SK-N-SH (cell line): ENCODE measurements around the gene CACNA2D4. TPM values are rescaled to one million over a fixed set of nuclear protein-coding genes. Genes with fewer than 3 reads are reported as not detected.

Experiments used
- CTCF ChIA-PET: fragments of 300-600, 350-600 bp; formaldehyde crosslinking; extraction: SDS; loops from one replicate; lab custom pipeline; 2021; lab: Yijun Ruan, JAX
- POLR2A ChIA-PET: fragments of 350-600 bp; sonication (Branson Sonifier 250); formaldehyde crosslinking; extraction: SDS; loops from one replicate; lab custom pipeline; 2020; ENCODE audit warnings: antibody characterized with exemption, inconsistent platforms; lab: Yijun Ruan, JAX
- DNase-seq: peaks from one replicate; pipeline ENCODE4 v3.0.0; 2012
- H2AFZ ChIP-seq: fragments of 200-600 bp; sonication (generic); 2 replicates; pipeline ENCODE4 v1.8.1; 2016; ENCODE audit warnings: antibody characterized with exemption, mild to moderate bottlenecking, low read depth
- H3F3A ChIP-seq: fragments of 200-600 bp; sonication (generic); replicated peaks from 2 replicates; pipeline ENCODE3; 2016; ENCODE audit warnings: antibody characterized with exemption, mild to moderate bottlenecking; ENCODE audit not compliant: insufficient read depth
- H3K27ac ChIP-seq, 2 experiments: fragments of 200-500 bp in 1 of 2; fragments of 200-600 bp in 1 of 2; sonication (Bioruptor generic) in 1 of 2; sonication (generic), shearing (Covaris generic) in 1 of 2; 2 replicates each; pipeline versions ENCODE4 v1.5.1 to v1.6.1; 2014 to 2016; ENCODE audit warnings: low read depth in 2 of 2, inconsistent platforms in 1 of 2, low read length in 1 of 2, mild to moderate bottlenecking in 1 of 2, mixed read lengths in 1 of 2
- H3K27me3 ChIP-seq: fragments of 200-600 bp; sonication (generic), shearing (Covaris generic); 2 replicates; pipeline ENCODE4 v1.6.1; 2016; ENCODE audit warnings: mixed run types; ENCODE audit not compliant: insufficient read depth
- H3K36me3 ChIP-seq, 2 experiments: fragments of 200-500 bp in 1 of 2; fragments of 200-600 bp in 1 of 2; sonication (Bioruptor generic) in 1 of 2; sonication (generic) in 1 of 2; replicated peaks in 1 of 2; 2 replicates each; pipeline versions ENCODE3 to v1.5.1; 2014 to 2016; ENCODE audit warnings: low read length in 1 of 2, mild to moderate bottlenecking in 1 of 2; ENCODE audit not compliant: insufficient read depth in 2 of 2, control insufficient read depth in 1 of 2
- H3K4me1 ChIP-seq, 2 experiments: fragments of 200-500 bp in 1 of 2; fragments of 200-600 bp in 1 of 2; sonication (Bioruptor generic) in 1 of 2; sonication (generic), shearing (Covaris generic) in 1 of 2; 2 replicates each; pipeline versions ENCODE4 v1.5.1 to v1.6.1; 2014 to 2016; ENCODE audit warnings: low read depth in 1 of 2, low read length in 1 of 2, mixed run types in 1 of 2; ENCODE audit not compliant: insufficient read depth in 2 of 2, control insufficient read depth in 1 of 2
- H3K4me2 ChIP-seq: fragments of 200-600 bp; sonication (generic), shearing (Covaris generic); 2 replicates; pipeline ENCODE4 v1.6.1; 2017; ENCODE audit warnings: mixed run types
- H3K4me3 ChIP-seq, 2 experiments: fragments of 200-500 bp in 1 of 2; fragments of 200-600 bp in 1 of 2; sonication (Bioruptor generic) in 1 of 2; sonication (generic), shearing (Covaris generic) in 1 of 2; 2 replicates each; pipeline versions ENCODE4 v1.5.1 to v1.8.1; 2014 to 2016; ENCODE audit warnings: low read depth in 2 of 2, inconsistent platforms in 1 of 2, low read length in 1 of 2, mild to moderate bottlenecking in 1 of 2, mixed read lengths in 1 of 2, moderate library complexity in 1 of 2
- H3K79me2 ChIP-seq: fragments of 200-600 bp; sonication (generic); 2 replicates; pipeline ENCODE4 v1.8.1; 2017; ENCODE audit warnings: mild to moderate bottlenecking; ENCODE audit not compliant: insufficient read depth
- H3K9ac ChIP-seq: fragments of 200-600 bp; sonication (generic); 2 replicates; pipeline ENCODE4 v1.6.1; 2017; ENCODE audit warnings: mixed run types
- H3K9me2 ChIP-seq: fragments of 200-600 bp; sonication (generic); 2 replicates; pipeline ENCODE4 v1.6.1; 2017; ENCODE audit warnings: mixed run types
- H3K9me3 ChIP-seq: fragments of 200-600 bp; sonication (generic); 2 replicates; pipeline ENCODE4 v1.6.1; 2017; ENCODE audit warnings: mixed run types, mild to moderate bottlenecking, moderate library complexity
- H4K20me1 ChIP-seq: fragments of 200-600 bp; sonication (generic); 2 replicates; pipeline ENCODE4 v1.6.1; 2017; ENCODE audit warnings: mild to moderate bottlenecking, mixed run types; ENCODE audit not compliant: insufficient read depth
- CTCF ChIP-seq: fragments of 200-600 bp; sonication (generic); IDR thresholded peaks from 2 replicates; pipeline ENCODE4 v1.6.1; 2017; ENCODE audit warnings: antibody characterized with exemption, mild to moderate bottlenecking, moderate library complexity
- ELF1 ChIP-seq: IDR thresholded peaks from 2 replicates; pipeline ENCODE4 v1.4.0; 2012
- EZH2phosphoT487 ChIP-seq: fragments of 200-600 bp; sonication (generic); IDR thresholded peaks from 2 replicates; pipeline ENCODE4 v1.6.1; 2017; ENCODE audit warnings: low read depth, mixed run types, mild to moderate bottlenecking, antibody characterized with exemption, moderate library complexity, borderline replicate concordance
- FOXJ3 ChIP-seq: sonication (generic); formaldehyde crosslinking; IDR thresholded peaks from 2 replicates; pipeline ENCODE4 v1.5.1; 2020; ENCODE audit warnings: mild to moderate bottlenecking, missing genetic modification reagents
- FOXM1 ChIP-seq: IDR thresholded peaks from 2 replicates; pipeline ENCODE4 v1.4.0; 2012; ENCODE audit warnings: low read depth, mild to moderate bottlenecking
- GATA2 ChIP-seq: sonication (generic); formaldehyde crosslinking; IDR thresholded peaks from 2 replicates; pipeline ENCODE4 v1.5.0; 2020; ENCODE audit warnings: mild to moderate bottlenecking, missing genetic modification reagents
- RCOR1 ChIP-seq: fragments of 150-350 bp; IDR thresholded peaks from 2 replicates; pipeline ENCODE4 v1.6.1; 2017; ENCODE audit warnings: antibody characterized with exemption, low read length
- REST ChIP-seq: IDR thresholded peaks from 2 replicates; pipeline ENCODE4 v1.6.1; 2012; ENCODE audit warnings: mild to moderate bottlenecking, low read depth, low read length, moderate library complexity
- RFX5 ChIP-seq: IDR thresholded peaks from 2 replicates; pipeline ENCODE4 v1.6.1; 2012; ENCODE audit warnings: mild to moderate bottlenecking, improper control_type of control experiment, low read length
- SMC3 ChIP-seq: IDR thresholded peaks from 2 replicates; pipeline ENCODE4 v1.6.1; 2012; ENCODE audit warnings: low read depth, low read length, improper control_type of control experiment
- TEAD4 ChIP-seq: IDR thresholded peaks from 2 replicates; pipeline ENCODE4 v1.4.0; 2012; ENCODE audit warnings: mild to moderate bottlenecking, borderline replicate concordance; ENCODE audit not compliant: insufficient read depth
- WGBS: methylation state at CpG from one replicate; pipeline ENCODE4 v1.1.6; 2017; ENCODE audit warnings: low lambda C conversion rate; 5-methylcytosine and 5-hydroxymethylcytosine counted together
- polyA plus RNA-seq, 3 experiments: library from polyadenylated mRNA; depleted of rRNA; stranded (reverse); fragments of >200 nt; gene quantifications; 2 replicates each; pipeline ENCODE4 v1.2.3, GENCODE V29; 2012
- TF ChIP-seq, protein P1 (sequence below): IDR thresholded peaks from 2 replicates; pipeline ENCODE4 v1.4.0; 2012; ENCODE audit warnings: low read depth

CACNA2D4 gene
- polyA plus RNA-seq, 1 of the 3 experiments (the other 2 are of a cell fraction), result 0.02 TPM

GRCh38 chr12:1864456-1864855 is 54.0 kb downstream of the CACNA2D4 start (continued):
- TF ChIP-seq SMC3 (no peak), FOXM1 (no peak), CTCF (no peak), TEAD4 (no peak), RCOR1 (no peak), GATA2 (no peak)

DNA sequence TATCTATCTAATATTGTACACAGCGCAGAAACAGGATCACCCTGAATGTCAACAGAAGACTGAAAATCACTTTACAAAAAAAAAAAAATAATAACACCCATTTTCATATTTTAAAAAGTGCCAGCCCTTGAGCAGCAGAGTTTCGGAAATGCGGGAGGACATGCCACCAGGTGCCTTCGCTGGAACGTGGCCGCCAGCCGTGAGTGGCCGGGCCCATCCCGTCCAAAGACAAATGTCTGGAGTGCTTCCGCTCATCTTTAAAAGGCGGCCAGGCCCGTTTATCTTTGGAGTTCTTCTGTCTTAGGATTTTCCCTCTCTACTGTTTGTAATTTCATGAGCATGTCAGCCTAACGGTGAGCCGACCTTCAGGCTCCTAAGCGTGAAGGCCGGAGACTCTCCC is 54.6 kb downstream of the CACNA2D4 start:
- DNase-seq, result no peak
- TF ChIP-seq EZH2phosphoT487 (no peak), CTCF (no peak), REST (no peak), RFX5 (no peak), ELF1 (no peak), FOXJ3 (CRISPR knock-in tag) (no peak), GATA2 (peak; percentile 33; the same call in 1 of the 2 replicates)
- TF ChIP-seq, protein P1, sequence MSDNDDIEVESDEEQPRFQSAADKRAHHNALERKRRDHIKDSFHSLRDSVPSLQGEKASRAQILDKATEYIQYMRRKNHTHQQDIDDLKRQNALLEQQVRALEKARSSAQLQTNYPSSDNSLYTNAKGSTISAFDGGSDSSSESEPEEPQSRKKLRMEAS, result no peak
- TF ChIP-seq, all 33 proteins: peak for 1
- H3K9me2 ChIP-seq, result no peaks in the 10 kb centered on the region
- POLR2A ChIA-PET, result no interaction called here
- no peaks in the 10 kb centered on the region for H3K79me2 ChIP-seq
- peaks cover 2% of the 10 kb centered on the region; the same call in 1 of the 2 replicates for H3K27me3 ChIP-seq
- CTCF ChIA-PET, result no interaction called here
- 0 out of 2 replicates have a peak, but pooled peaks cover 3% of the 10 kb centered on the region for H3K9me3 ChIP-seq
- no peak overlapping the region for H3K27ac ChIP-seq
- no peak overlapping the region for H3K4me2 ChIP-seq
- no peak overlapping the region for H3K9ac ChIP-seq
- no peaks in the 10 kb centered on the region for H3F3A ChIP-seq
- no peak overlapping the region for H2AFZ ChIP-seq
- no peaks in the 10 kb centered on the region for H4K20me1 ChIP-seq
- no peaks in the 10 kb centered on the region for H3K36me3 ChIP-seq
- H3K4me1 ChIP-seq, result peaks cover 0 to 7% of the 10 kb centered on the region in 2 experiments; a peak in 2 of 4 replicates
- H3K4me3 ChIP-seq, result no peak overlapping the region
- WGBS, result 77% methylated on average over 16 of the region's 16 CpGs
